Endothelial cell (in vitro differentiated cells): ENCODE measurements around the gene PRG2. TPM values are rescaled to one million over a fixed set of nuclear protein-coding genes. Genes with fewer than 3 reads are reported as not detected.

Experiments used
- DNase-seq: peaks from one replicate; pipeline ENCODE4 v3.0.0; 2021; ENCODE audit warnings: low spot score
- H3K27ac Mint-ChIP-seq: one replicate; pipeline ENCODE4 v1.8.0; 2021; ENCODE audit warnings: mixed read lengths, inconsistent platforms; ENCODE audit not compliant: unreplicated experiment
- H3K27me3 Mint-ChIP-seq: one replicate; pipeline ENCODE4 v1.8.0; 2021; ENCODE audit warnings: mild to moderate bottlenecking, moderate library complexity, mixed read lengths, inconsistent platforms; ENCODE audit not compliant: unreplicated experiment
- H3K36me3 Mint-ChIP-seq: one replicate; pipeline ENCODE4 v1.8.0; 2021; ENCODE audit warnings: mild to moderate bottlenecking, low read depth, mixed read lengths, inconsistent platforms; ENCODE audit not compliant: unreplicated experiment
- H3K4me1 Mint-ChIP-seq: one replicate; pipeline ENCODE4 v1.8.0; 2021; ENCODE audit warnings: mild to moderate bottlenecking, mixed read lengths, inconsistent platforms; ENCODE audit not compliant: unreplicated experiment
- H3K4me3 Mint-ChIP-seq: one replicate; pipeline ENCODE4 v1.8.0; 2021; ENCODE audit warnings: mild to moderate bottlenecking, mixed read lengths, inconsistent platforms; ENCODE audit not compliant: unreplicated experiment
- H3K9me3 Mint-ChIP-seq: one replicate; pipeline ENCODE4 v1.8.0; 2021; ENCODE audit warnings: mixed read lengths, inconsistent platforms; ENCODE audit not compliant: unreplicated experiment
- CTCF ChIP-seq: fragments of 200-600 bp; sonication (generic); IDR thresholded peaks from one replicate; pipeline ENCODE4 v1.5.0; 2021; ENCODE audit warnings: antibody characterized with exemption; ENCODE audit not compliant: unreplicated experiment
- total RNA-seq: library from RNA; stranded (reverse); fragmentation: NEBNext Ultra II Directional; extraction: Animal tissue kit (Norgen Biotek cat#: 25700); gene quantifications from one replicate; pipeline ENCODE4 v1.2.1, GENCODE V29; 2021; ENCODE audit not compliant: unreplicated experiment

The PRG2 gene
- total RNA-seq, 1 donor from 2014 or later: not detected

GRCh38 chr11:57434640-57435546 lies 44.4 kb upstream of the PRG2 start:
- no peak overlapping the region for H3K27ac Mint-ChIP-seq
- H3K27me3 Mint-ChIP-seq: peaks cover 8% of the 10 kb centered on the region
- no peaks in the 10 kb centered on the region for H3K36me3 Mint-ChIP-seq
- peaks cover 19% of the 10 kb centered on the region for H3K4me1 Mint-ChIP-seq
- H3K4me3 Mint-ChIP-seq: no peak overlapping the region
- no peak for DNase-seq
- TF ChIP-seq CTCF: no peak
- H3K9me3 Mint-ChIP-seq: no peaks in the 10 kb centered on the region

GRCh38 chr11:57432714-57433163 lies 42.3 kb upstream of the PRG2 start:
- Mint-ChIP-seq H3K4me3 (no peak overlapping the region), H3K36me3 (no peaks in the 10 kb centered on the region), H3K27me3 (peaks cover 3% of the 10 kb centered on the region), H3K27ac (no peak overlapping the region), H3K9me3 (no peaks in the 10 kb centered on the region), H3K4me1 (peaks cover 19% of the 10 kb centered on the region)
- DNase-seq: no peak
- no peak for TF ChIP-seq CTCF

GRCh38 chr11:57432149-57432561 lies 41.7 kb upstream of the PRG2 start:
- no peaks in the 10 kb centered on the region for H3K9me3 Mint-ChIP-seq
- peaks cover 3% of the 10 kb centered on the region for H3K27me3 Mint-ChIP-seq
- no peak overlapping the region for H3K4me3 Mint-ChIP-seq
- H3K27ac Mint-ChIP-seq: peak overlapping the region; percentile 71
- DNase-seq: no peak
- no peaks in the 10 kb centered on the region for H3K36me3 Mint-ChIP-seq
- no peak for TF ChIP-seq CTCF
- peaks cover 22% of the 10 kb centered on the region for H3K4me1 Mint-ChIP-seq

- Mint-ChIP-seq H3K27me3 (peaks cover 3% of the 10 kb centered on the region), H3K4me3 (no peak overlapping the region), H3K9me3 (no peaks in the 10 kb centered on the region), H3K4me1 (peaks cover 32% of the 10 kb centered on the region), H3K27ac (no peak overlapping the region), H3K36me3 (no peaks in the 10 kb centered on the region)
- DNase-seq: no peak
- no peak for TF ChIP-seq CTCF
Measured at GRCh38 chr11:57430952-57431351, 40.5 kb upstream of the PRG2 start.

- Mint-ChIP-seq H3K27me3 (peaks cover 3% of the 10 kb centered on the region), H3K4me3 (no peak overlapping the region), H3K9me3 (no peaks in the 10 kb centered on the region), H3K36me3 (no peaks in the 10 kb centered on the region), H3K27ac (no peak overlapping the region), H3K4me1 (peaks cover 38% of the 10 kb centered on the region)
- DNase-seq: no peak
- TF ChIP-seq CTCF: no peak
Measured at GRCh38 chr11:57429946-57430345, 39.5 kb upstream of the PRG2 start.
